A673 (cell line): ENCODE results near the gene ZNF622. TPM values are rescaled to one million over a fixed set of nuclear protein-coding genes. Genes with fewer than 3 reads are reported as not detected.

Experiments
- BruUV-seq: library from RNA; stranded (reverse); fragments of 400-500 nt; replicated peaks from 2 replicates; lab custom pipeline; 2021; lab: Mats Ljungman, UMichigan
- CTCF ChIA-PET: fragments of 300-600 bp; sonication (Branson Sonifier 250); formaldehyde crosslinking; loops from one replicate; lab custom pipeline; 2022; ENCODE audit warnings: antibody characterized with exemption; lab: Charles Lee
- POLR2A ChIA-PET: fragments of 300-600 bp; sonication (Branson Sonifier 250); formaldehyde crosslinking; loops from one replicate; lab custom pipeline; 2022; ENCODE audit warnings: antibody characterized with exemption; ENCODE audit not compliant: low non-redundant PET; lab: Charles Lee
- DNase-seq: peaks from one replicate; pipeline ENCODE4 v3.0.0-alpha.2; 2015; ENCODE audit warnings: low spot score
- H3K27ac ChIP-seq: fragments of 200-600 bp; sonication (generic); 2 replicates; pipeline ENCODE4 v1.5.1; 2016; ENCODE audit warnings: mixed run types, low read depth, mild to moderate bottlenecking, mixed read lengths, antibody characterized with exemption, low read length; ENCODE audit not compliant: poor library complexity, severe bottlenecking
- H3K27me3 ChIP-seq: fragments of 200-600 bp; sonication (generic); replicated peaks from 2 replicates; pipeline ENCODE4 v1.6.1; 2017; ENCODE audit warnings: mixed run types, low read depth, mild to moderate bottlenecking, mixed read lengths, antibody characterized with exemption, low read length; ENCODE audit not compliant: insufficient read depth, poor library complexity
- H3K36me3 ChIP-seq: fragments of 200-600 bp; sonication (generic); 2 replicates; pipeline ENCODE4 v1.6.1; 2016; ENCODE audit warnings: mixed run types, mild to moderate bottlenecking, mixed read lengths, antibody characterized with exemption, low read length; ENCODE audit not compliant: insufficient read depth, poor library complexity, severe bottlenecking
- H3K4me1 ChIP-seq: fragments of 200-600 bp; sonication (generic); 2 replicates; pipeline ENCODE4 v1.6.1; 2017; ENCODE audit warnings: mixed run types, mild to moderate bottlenecking, mixed read lengths, antibody characterized with exemption, low read length; ENCODE audit not compliant: insufficient read depth, poor library complexity, severe bottlenecking
- H3K4me3 ChIP-seq: fragments of 200-600 bp; sonication (generic); 2 replicates; pipeline ENCODE4 v1.5.1; 2016; ENCODE audit warnings: low read depth, mixed run types, mild to moderate bottlenecking, mixed read lengths, low read length; ENCODE audit not compliant: poor library complexity, severe bottlenecking
- H3K9me3 ChIP-seq: fragments of 200-600 bp; sonication (generic); 2 replicates; pipeline ENCODE4 v1.6.1; 2016; ENCODE audit warnings: mixed run types, low read depth, mild to moderate bottlenecking, mixed read lengths, antibody characterized with exemption, low read length; ENCODE audit not compliant: poor library complexity, severe bottlenecking
- EZH2 ChIP-seq: fragments of 200-600 bp; sonication (generic); IDR thresholded peaks from 2 replicates; pipeline ENCODE4 v1.6.1; 2017; ENCODE audit warnings: borderline replicate concordance, low read depth, mild to moderate bottlenecking, mixed read lengths, antibody characterized with exemption, low read length; ENCODE audit not compliant: poor library complexity, severe bottlenecking
- intact Hi-C: fragments of 100-400 bp; cut with micrococcal nuclease; formaldehyde crosslinking; loops from one replicate; pipeline ENCODE4 v1.10.0; 2022; ENCODE audit not compliant: unreplicated experiment
- total RNA-seq: library from RNA; stranded (reverse); gene quantifications from 2 replicates; pipeline ENCODE4 v1.2.3, GENCODE V29; 2021
- TF ChIP-seq, protein P1 (sequence below): fragments of 300-800, 200-600 bp; sonication (generic); conservative IDR thresholded peaks from 2 replicates; pipeline ENCODE4 v1.5.1; 2017; ENCODE audit warnings: low read depth, mild to moderate bottlenecking, antibody characterized with exemption, low read length, moderate library complexity, mixed read lengths

ZNF622 gene
- total RNA-seq, 1 experiment from 2014 or later, result 36.0 TPM

DNA sequence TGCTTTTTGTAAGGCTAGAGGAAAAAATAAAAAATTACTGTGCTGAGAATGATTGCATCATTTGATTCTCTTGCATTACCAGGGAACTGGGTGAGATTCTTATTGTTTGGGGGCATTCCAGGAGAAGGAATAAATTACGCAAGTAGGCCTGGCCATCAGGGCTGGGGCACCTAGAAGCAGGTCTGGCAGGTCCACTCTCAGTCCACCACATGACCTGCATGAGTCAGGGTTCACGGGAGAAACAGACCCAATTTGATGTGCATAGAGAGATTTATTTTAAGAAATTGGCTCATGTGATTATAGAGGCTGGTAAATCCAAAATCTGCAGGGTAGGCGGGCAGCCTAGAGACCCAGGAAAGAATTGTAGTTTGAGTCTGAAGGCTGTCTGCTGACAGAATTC is 59.6 kb downstream of the ZNF622 start:
- no peak overlapping the region for H3K4me3 ChIP-seq
- ChIA-PET CTCF (no interaction called here), POLR2A (no interaction called here)

More for the DNA sequence above, 59.6 kb downstream of the ZNF622 start:
- BruUV-seq, result no TSS peak
- TF ChIP-seq EZH2, result no peak
- TF ChIP-seq, protein P1, sequence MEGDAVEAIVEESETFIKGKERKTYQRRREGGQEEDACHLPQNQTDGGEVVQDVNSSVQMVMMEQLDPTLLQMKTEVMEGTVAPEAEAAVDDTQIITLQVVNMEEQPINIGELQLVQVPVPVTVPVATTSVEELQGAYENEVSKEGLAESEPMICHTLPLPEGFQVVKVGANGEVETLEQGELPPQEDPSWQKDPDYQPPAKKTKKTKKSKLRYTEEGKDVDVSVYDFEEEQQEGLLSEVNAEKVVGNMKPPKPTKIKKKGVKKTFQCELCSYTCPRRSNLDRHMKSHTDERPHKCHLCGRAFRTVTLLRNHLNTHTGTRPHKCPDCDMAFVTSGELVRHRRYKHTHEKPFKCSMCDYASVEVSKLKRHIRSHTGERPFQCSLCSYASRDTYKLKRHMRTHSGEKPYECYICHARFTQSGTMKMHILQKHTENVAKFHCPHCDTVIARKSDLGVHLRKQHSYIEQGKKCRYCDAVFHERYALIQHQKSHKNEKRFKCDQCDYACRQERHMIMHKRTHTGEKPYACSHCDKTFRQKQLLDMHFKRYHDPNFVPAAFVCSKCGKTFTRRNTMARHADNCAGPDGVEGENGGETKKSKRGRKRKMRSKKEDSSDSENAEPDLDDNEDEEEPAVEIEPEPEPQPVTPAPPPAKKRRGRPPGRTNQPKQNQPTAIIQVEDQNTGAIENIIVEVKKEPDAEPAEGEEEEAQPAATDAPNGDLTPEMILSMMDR, result no peak
- no peak for DNase-seq
- Histone ChIP-seq H3K27me3 (no peaks in the 10 kb centered on the region), H3K36me3 (no peaks in the 10 kb centered on the region), H3K9me3 (no peaks in the 10 kb centered on the region), H3K4me1 (no peaks in the 10 kb centered on the region), H3K27ac (no peak overlapping the region)
- intact Hi-C loops, result no loop called here

Other genes starting within 250 kb of the ZNF622 start
- gene RETREG1, start 151.2 kb upstream of the ZNF622 start, total RNA-seq, result 5.1 and 5.7 TPM in 2 replicates